Measurements from ENCODE around the gene WIPF1. TPM values are rescaled to one million over a fixed set of nuclear protein-coding genes. Genes with fewer than 3 reads are reported as not detected.

The WIPF1 gene
- total RNA-seq, 1 experiment from 2014 or later = 6.4 TPM

- CTCF ChIA-PET = no interaction called here
- Mint-ChIP-seq H3K4me1 (no peaks in the 10 kb centered on the region), H3K27ac (no peak overlapping the region), H3K9me3 (no peaks in the 10 kb centered on the region), H3K36me3 (peaks cover 4% of the 10 kb centered on the region; the same call in 1 of the 2 replicates), H3K27me3 (ENCODE audit: low read depth) (no peaks in the 10 kb centered on the region), H3K4me3 (no peak overlapping the region)
- TF ChIP-seq CREM (CRISPR knock-in tag; IDR thresholded peaks at IDR 0.05) (no peak), PRDM15 (CRISPR knock-in tag; IDR thresholded peaks at IDR 0.05) (no peak), CREB1 (CRISPR knock-in tag; IDR thresholded peaks at IDR 0.05) (no peak), ZSCAN18 (CRISPR knock-in tag; IDR thresholded peaks at IDR 0.05) (no peak), E2F5 (CRISPR knock-in tag; IDR thresholded peaks at IDR 0.05) (no peak), OVOL2 (CRISPR knock-in tag; IDR thresholded peaks at IDR 0.05; ENCODE audit: borderline replicate concordance) (no peak), FOXK1 (CRISPR knock-in tag; IDR thresholded peaks at IDR 0.05) (no peak), ZNF416 (CRISPR knock-in tag; IDR thresholded peaks at IDR 0.05) (no peak), E2F4 (CRISPR knock-in tag; IDR thresholded peaks at IDR 0.05; ENCODE audit: borderline replicate concordance, low read depth) (no peak), ZNF281 (CRISPR knock-in tag; IDR thresholded peaks at IDR 0.05) (no peak), TCF7 (CRISPR knock-in tag; IDR thresholded peaks at IDR 0.05; ENCODE audit: low read depth) (no peak)
- DNase-seq (ENCODE audit: low spot score) = no peak
- POLR2A ChIA-PET = no interaction called here
- ATAC-seq = no peak
Observed at GRCh38 chr2:174570318-174570958, 27.2 kb downstream of the WIPF1 start.

- Mint-ChIP-seq H3K4me3 (no peak overlapping the region), H3K36me3 (peaks cover 4% of the 10 kb centered on the region; the same call in 1 of the 2 replicates), H3K4me1 (no peaks in the 10 kb centered on the region), H3K9me3 (no peaks in the 10 kb centered on the region), H3K27me3 (ENCODE audit: low read depth) (no peaks in the 10 kb centered on the region), H3K27ac (no peak overlapping the region)
- POLR2A ChIA-PET = no interaction called here
- CTCF ChIA-PET = no interaction called here
- DNase-seq (ENCODE audit: low spot score) (no peak), ATAC-seq (no peak)
- TF ChIP-seq ZSCAN18 (CRISPR knock-in tag; IDR thresholded peaks at IDR 0.05) (no peak), KAT7 (CRISPR knock-in tag; IDR thresholded peaks at IDR 0.05; ENCODE audit: borderline replicate concordance) (no peak), USF2 (CRISPR knock-in tag; IDR thresholded peaks at IDR 0.05) (no peak), ATF6 (CRISPR knock-in tag; IDR thresholded peaks at IDR 0.05) (no peak), ATF2 (CRISPR knock-in tag; IDR thresholded peaks at IDR 0.05; ENCODE audit: borderline replicate concordance, low read depth) (no peak)
Observed at GRCh38 chr2:174569678-174570077, 27.9 kb downstream of the WIPF1 start.

Measured in WTC11 (cell line).